Stomach smooth muscle (tissue), 2 donors: ENCODE measurements around the gene USF3.

Experiments used
- H3K27ac ChIP-seq: one replicate; pipeline ENCODE4 v1.7.0; 2013; ENCODE audit warnings: mild to moderate bottlenecking, low read length, inconsistent platforms
- H3K27me3 ChIP-seq, 2 donors: one replicate each; pipeline ENCODE4 v1.7.0; 2013; ENCODE audit warnings: low read length in 2 of 2; ENCODE audit not compliant: insufficient read depth in 2 of 2, control insufficient read depth in 1 of 2
- H3K36me3 ChIP-seq, 2 donors: one replicate each; pipeline ENCODE4 v1.7.0; 2013; ENCODE audit warnings: low read length in 2 of 2; ENCODE audit not compliant: control insufficient read depth in 2 of 2, insufficient read depth in 2 of 2
- H3K4me1 ChIP-seq: one replicate; pipeline ENCODE4 v1.7.0; 2013; ENCODE audit warnings: low read length; ENCODE audit not compliant: control insufficient read depth, insufficient read depth
- H3K4me3 ChIP-seq, 2 donors: one replicate each; pipeline ENCODE4 v1.7.0; 2013; ENCODE audit warnings: low read length in 2 of 2
- H3K9ac ChIP-seq, 2 donors: one replicate each; pipeline ENCODE4 v1.7.0; 2013; ENCODE audit warnings: low read length in 2 of 2, mild to moderate bottlenecking in 1 of 2
- H3K9me3 ChIP-seq, 2 donors: one replicate each; pipeline ENCODE4 v1.7.0; 2013; ENCODE audit warnings: low read length in 2 of 2; ENCODE audit not compliant: control insufficient read depth in 2 of 2
- donor health status: healthy.
- donor health status: Pancreatic carcinoma.

The USF3 gene

GRCh38 chr3:113676261-113676660 is 20.2 kb downstream of the USF3 start:
- no peak overlapping the region for H3K27ac ChIP-seq
- H3K9me3 ChIP-seq, result no peaks in the 10 kb centered on the region
- no peaks in the 10 kb centered on the region for H3K4me1 ChIP-seq
- H3K27me3 ChIP-seq, result no peaks in the 10 kb centered on the region
- no peak overlapping the region for H3K9ac ChIP-seq
- H3K4me3 ChIP-seq, result no peak overlapping the region
- peaks cover 7 to 9% of the 10 kb centered on the region in 2 donors for H3K36me3 ChIP-seq

GRCh38 chr3:113673593-113673992 is 22.8 kb downstream of the USF3 start:
- Histone ChIP-seq H3K9me3 (no peaks in the 10 kb centered on the region), H3K4me1 (no peaks in the 10 kb centered on the region), H3K36me3 (peaks cover 7 to 9% of the 10 kb centered on the region in 2 donors), H3K27me3 (no peaks in the 10 kb centered on the region), H3K27ac (no peak overlapping the region), H3K4me3 (no peak overlapping the region), H3K9ac (no peak overlapping the region)

GRCh38 chr3:113668015-113668414 is 28.4 kb downstream of the USF3 start:
- H3K9ac ChIP-seq, result no peak overlapping the region
- no peak overlapping the region for H3K27ac ChIP-seq

GRCh38 chr3:113664523-113665094 is 31.8 kb downstream of the USF3 start:
- Histone ChIP-seq H3K9me3 (no peaks in the 10 kb centered on the region), H3K27ac (no peak overlapping the region)

More at GRCh38 chr3:113668015-113668414, 28.4 kb downstream of the USF3 start:
- Histone ChIP-seq H3K4me3 (no peak overlapping the region), H3K36me3 (peaks cover 2 to 5% of the 10 kb centered on the region in 2 donors), H3K9me3 (no peaks in the 10 kb centered on the region), H3K27me3 (no peaks in the 10 kb centered on the region), H3K4me1 (no peaks in the 10 kb centered on the region)

GRCh38 chr3:113663761-113664160 is 32.7 kb downstream of the USF3 start:
- Histone ChIP-seq H3K9ac (no peak overlapping the region), H3K27ac (no peak overlapping the region)

More at GRCh38 chr3:113664523-113665094, 31.8 kb downstream of the USF3 start:
- no peaks in the 10 kb centered on the region for H3K27me3 ChIP-seq
- no peak overlapping the region for H3K9ac ChIP-seq
- H3K36me3 ChIP-seq, result peaks cover 5 to 11% of the 10 kb centered on the region in 2 donors
- peaks cover 13% of the 10 kb centered on the region for H3K4me1 ChIP-seq
- no peak overlapping the region for H3K4me3 ChIP-seq

GRCh38 chr3:113663324-113663750 is 33.1 kb downstream of the USF3 start:
- Histone ChIP-seq H3K27me3 (no peaks in the 10 kb centered on the region), H3K36me3 (peaks cover 9 to 17% of the 10 kb centered on the region in 2 donors), H3K9me3 (no peaks in the 10 kb centered on the region), H3K4me3 (no peak overlapping the region), H3K4me1 (peaks cover 13% of the 10 kb centered on the region), H3K9ac (no peak overlapping the region), H3K27ac (peak overlapping the region; percentile 13)

More at GRCh38 chr3:113663761-113664160, 32.7 kb downstream of the USF3 start:
- H3K36me3 ChIP-seq, result peaks cover 9 to 17% of the 10 kb centered on the region in 2 donors
- no peaks in the 10 kb centered on the region for H3K27me3 ChIP-seq
- peaks cover 13% of the 10 kb centered on the region for H3K4me1 ChIP-seq
- H3K4me3 ChIP-seq, result no peak overlapping the region
- H3K9me3 ChIP-seq, result no peaks in the 10 kb centered on the region

- H3K36me3 ChIP-seq, result peaks cover 14 to 17% of the 10 kb centered on the region in 2 donors
- no peak overlapping the region for H3K4me3 ChIP-seq
- H3K4me1 ChIP-seq, result peaks cover 13% of the 10 kb centered on the region
- H3K9me3 ChIP-seq, result no peaks in the 10 kb centered on the region
- no peaks in the 10 kb centered on the region for H3K27me3 ChIP-seq
- H3K27ac ChIP-seq, result peak overlapping the region; percentile 13
- no peak overlapping the region for H3K9ac ChIP-seq
Observed at GRCh38 chr3:113662824-113663223, 33.6 kb downstream of the USF3 start.

- no peaks in the 10 kb centered on the region for H3K9me3 ChIP-seq
- H3K4me1 ChIP-seq, result peaks cover 13% of the 10 kb centered on the region
- peak overlapping the region; percentile 58 for H3K27ac ChIP-seq
- H3K9ac ChIP-seq, result no peak overlapping the region
- H3K4me3 ChIP-seq, result peak overlapping the region in 1 of 2 donors; percentile 15
- peaks cover 14 to 15% of the 10 kb centered on the region in 2 donors for H3K36me3 ChIP-seq
- no peaks in the 10 kb centered on the region for H3K27me3 ChIP-seq
Observed at GRCh38 chr3:113660896-113661295, 35.5 kb downstream of the USF3 start.

GRCh38 chr3:113660458-113660857 is 36.0 kb downstream of the USF3 start:
- Histone ChIP-seq H3K27me3 (no peaks in the 10 kb centered on the region), H3K4me3 (peak overlapping the region in 1 of 2 donors; percentile 15), H3K9ac (no peak overlapping the region), H3K27ac (peak overlapping the region; percentile 58), H3K9me3 (no peaks in the 10 kb centered on the region), H3K36me3 (peaks cover 14 to 17% of the 10 kb centered on the region in 2 donors), H3K4me1 (peaks cover 13% of the 10 kb centered on the region)

GRCh38 chr3:113659996-113660395 is 36.4 kb downstream of the USF3 start:
- no peaks in the 10 kb centered on the region for H3K27me3 ChIP-seq
- no peaks in the 10 kb centered on the region for H3K9me3 ChIP-seq
- peaks cover 13% of the 10 kb centered on the region for H3K4me1 ChIP-seq
- peaks cover 13 to 17% of the 10 kb centered on the region in 2 donors for H3K36me3 ChIP-seq
- no peak overlapping the region for H3K9ac ChIP-seq
- H3K4me3 ChIP-seq, result no peak overlapping the region
- peak overlapping the region; percentile 58 for H3K27ac ChIP-seq

GRCh38 chr3:113659101-113659541 is 37.3 kb downstream of the USF3 start:
- Histone ChIP-seq H3K9ac (no peak overlapping the region), H3K4me3 (no peak overlapping the region), H3K27ac (no peak overlapping the region), H3K9me3 (no peaks in the 10 kb centered on the region), H3K36me3 (peaks cover 9 to 17% of the 10 kb centered on the region in 2 donors), H3K4me1 (peaks cover 13% of the 10 kb centered on the region), H3K27me3 (no peaks in the 10 kb centered on the region)
